A673 (cell line): Measurements from ENCODE around the gene LINGO1.

Source experiments
- CTCF ChIP-seq: fragments of 300-800, 200-600 bp; sonication (generic); conservative IDR thresholded peaks from 2 replicates; pipeline ENCODE4 v1.5.1; 2017; ENCODE audit warnings: low read depth, mild to moderate bottlenecking, antibody characterized with exemption, low read length, moderate library complexity, mixed read lengths
- EZH2 ChIP-seq: fragments of 200-600 bp; sonication (generic); IDR thresholded peaks from 2 replicates; pipeline ENCODE4 v1.6.1; 2017; ENCODE audit warnings: borderline replicate concordance, low read depth, mild to moderate bottlenecking, mixed read lengths, antibody characterized with exemption, low read length; ENCODE audit not compliant: poor library complexity, severe bottlenecking

DNA sequence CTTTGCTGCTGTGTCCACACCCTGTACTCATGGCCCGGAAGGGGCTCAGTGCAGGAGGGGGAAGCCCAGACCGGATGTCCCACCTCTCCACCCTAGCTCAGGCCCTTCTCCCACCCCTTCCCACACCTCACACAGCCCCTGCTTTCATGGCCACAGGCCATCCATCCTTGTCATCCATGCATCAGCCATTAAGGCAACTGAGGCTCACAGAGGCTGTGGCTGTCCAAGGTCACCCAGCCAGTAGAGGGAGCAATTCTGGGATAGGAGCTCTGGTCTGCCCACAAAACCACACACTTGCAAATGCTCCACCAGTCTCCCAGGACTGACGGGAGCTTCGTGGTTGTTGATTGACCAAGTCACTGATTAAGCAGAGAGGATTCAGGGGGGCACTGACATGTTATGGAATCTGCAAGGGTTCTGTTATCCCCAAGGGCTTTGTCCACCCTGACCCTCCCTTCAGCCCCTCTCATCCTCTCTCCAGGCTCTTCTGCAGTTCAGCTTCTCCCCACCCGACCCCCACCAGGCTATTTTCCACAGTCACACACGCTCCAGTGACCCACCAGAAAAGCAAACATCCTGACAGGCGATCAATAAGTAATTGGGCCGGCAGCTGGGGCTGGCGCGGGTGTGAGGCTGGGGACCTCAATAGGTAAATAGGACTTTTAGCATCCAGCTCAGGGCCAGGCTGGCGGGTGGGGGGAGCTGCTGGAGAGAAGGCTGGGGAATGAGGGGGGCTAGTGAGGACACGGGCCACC lies 15.1 kb downstream of the LINGO1 start:
- TF ChIP-seq CTCF: peak; percentile 69
- TF ChIP-seq EZH2: no peak
